ENCODE results near the gene HBE1. TPM values are rescaled to one million over a fixed set of nuclear protein-coding genes. Genes with fewer than 3 reads are reported as not detected.

HBE1 gene
- total and polyA plus RNA-seq, 9 of the 15 experiments (the other 6 are each of a cell fraction or from before 2014, with no cell fraction given): 612 to 10,250 (median 2,181) TPM

GRCh38 chr11:5258543-5259262 is 11.0 kb downstream of the HBE1 start (continued):
- TF ChIP-seq ZNF76 (CRISPR knock-in tag; IDR thresholded peaks at IDR 0.05; ENCODE audit: borderline replicate concordance) (peak; percentile 20; the same call in 1 of the 2 replicates), GABPB1 (CRISPR knock-in tag; IDR thresholded peaks at IDR 0.05) (0 out of 2 replicates have a peak, but pooled peaks have one; percentile 18), ZNF253 (CRISPR knock-in tag; conservative IDR thresholded peaks at IDR 0.05) (no peak), NFIC (IDR thresholded peaks at IDR 0.05) (peak; percentile 94), CBFA2T2 (conservative IDR thresholded peaks at IDR 0.05) (peak; percentile 92), ESRRA (IDR thresholded peaks at IDR 0.05; ENCODE audit: borderline replicate concordance, low read depth) (0 out of 2 replicates have a peak, but pooled peaks have one; percentile 48), GTF2E2 (tag; IDR thresholded peaks at IDR 0.05) (0 out of 2 replicates have a peak, but pooled peaks have one; percentile 39), BACH1 (tag; IDR thresholded peaks at IDR 0.05) (peak; percentile 22; the same call in 1 of the 2 replicates), KLF16 (IDR thresholded peaks at IDR 0.05) (0 out of 2 replicates have a peak, but pooled peaks have one; percentile 43), CREM (IDR thresholded peaks at IDR 0.05; ENCODE audit: low read depth) (peak; percentile 50; the same call in 1 of the 2 replicates), E2F6 (IDR thresholded peaks at IDR 0.05; ENCODE audit: borderline replicate concordance in 1 of 2, extremely low read depth in 1 of 2, insufficient read depth in 1 of 2, insufficient read length in 1 of 2, low read depth in 1 of 2, low read length in 1 of 2, poor library complexity in 1 of 2, severe bottlenecking in 1 of 2) (peak; percentile 84 to 88), NCOA1 (IDR thresholded peaks at IDR 0.05; ENCODE audit: low read depth) (no peak), PML (IDR thresholded peaks at IDR 0.05; ENCODE audit: low read length) (no peak)
- TF ChIP-seq, protein P1, sequence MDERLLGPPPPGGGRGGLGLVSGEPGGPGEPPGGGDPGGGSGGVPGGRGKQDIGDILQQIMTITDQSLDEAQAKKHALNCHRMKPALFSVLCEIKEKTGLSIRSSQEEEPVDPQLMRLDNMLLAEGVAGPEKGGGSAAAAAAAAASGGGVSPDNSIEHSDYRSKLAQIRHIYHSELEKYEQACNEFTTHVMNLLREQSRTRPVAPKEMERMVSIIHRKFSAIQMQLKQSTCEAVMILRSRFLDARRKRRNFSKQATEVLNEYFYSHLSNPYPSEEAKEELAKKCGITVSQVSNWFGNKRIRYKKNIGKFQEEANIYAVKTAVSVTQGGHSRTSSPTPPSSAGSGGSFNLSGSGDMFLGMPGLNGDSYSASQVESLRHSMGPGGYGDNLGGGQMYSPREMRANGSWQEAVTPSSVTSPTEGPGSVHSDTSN (CRISPR knock-in tag; IDR thresholded peaks at IDR 0.05; ENCODE audit: low read depth): no peak
- TF ChIP-seq, protein P1 (tag; conservative IDR thresholded peaks at IDR 0.05; ENCODE audit: low read depth): peak; percentile 47; the same call in 1 of the 2 replicates

All from K562 (cell line).